ENCODE measurements around the gene C5orf34. TPM values are rescaled to one million over a fixed set of nuclear protein-coding genes. Genes with fewer than 3 reads are reported as not detected.
"Not testable (repeated sequence)": the region's sequence is repeated elsewhere in the genome, so short reads cannot be mapped to it uniquely, and the experiment has no call there.

The C5orf34 gene
- total RNA-seq, 1 donor from 2014 or later = 6.8 TPM

DNA sequence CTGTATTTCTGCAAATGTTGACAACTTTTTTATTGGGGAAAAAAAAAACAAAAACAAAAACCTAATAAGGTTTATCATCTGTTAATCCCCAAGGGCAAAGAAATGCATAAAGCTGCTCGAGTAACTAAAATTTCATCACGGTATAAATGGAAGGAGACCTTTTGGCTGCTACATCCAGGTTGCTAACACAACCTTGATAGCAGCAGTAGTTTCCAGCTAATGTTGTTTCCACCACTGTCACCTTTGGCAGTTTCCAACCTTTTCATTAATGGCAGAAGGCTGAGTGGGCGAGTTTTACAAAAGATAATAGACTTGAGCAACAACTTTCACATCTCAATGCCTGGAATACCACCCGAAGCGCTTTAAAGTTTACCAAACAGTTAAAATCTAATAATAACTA, 33.4 kb upstream of the C5orf34 start:
- H3K4me1 Mint-ChIP-seq = peaks cover 10% of the 10 kb centered on the region
- no peak overlapping the region for H3K4me3 Mint-ChIP-seq
- H3K27me3 Mint-ChIP-seq = no peaks in the 10 kb centered on the region
- H3K9me3 Mint-ChIP-seq = no peaks in the 10 kb centered on the region
- no peak overlapping the region for H3K27ac Mint-ChIP-seq
- H3K36me3 Mint-ChIP-seq (ENCODE audit: low read depth) = peaks cover 43% of the 10 kb centered on the region
- no peak for DNase-seq
- intact Hi-C loops (cut with micrococcal nuclease) = no loop called here

DNA sequence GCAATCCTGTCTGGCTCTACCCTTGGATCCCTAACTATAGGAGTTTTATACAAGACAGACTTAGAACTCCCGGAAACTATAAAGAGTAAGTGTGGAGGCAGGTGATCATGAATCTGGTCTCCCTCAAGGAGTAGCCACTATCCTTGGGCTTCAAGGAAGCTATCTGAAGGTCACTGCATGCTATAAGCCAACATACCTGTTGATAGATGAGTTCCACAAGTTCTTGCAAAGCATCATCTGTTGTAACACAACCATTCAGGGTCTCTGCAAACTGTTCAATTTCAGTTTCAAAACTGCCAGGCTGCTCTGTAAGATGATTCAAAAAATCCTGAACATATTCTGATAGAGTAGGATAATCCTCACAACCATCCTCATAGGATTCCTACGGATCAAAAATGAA, 32.6 kb upstream of the C5orf34 start:
- no peak overlapping the region for H3K4me3 Mint-ChIP-seq

DNA sequence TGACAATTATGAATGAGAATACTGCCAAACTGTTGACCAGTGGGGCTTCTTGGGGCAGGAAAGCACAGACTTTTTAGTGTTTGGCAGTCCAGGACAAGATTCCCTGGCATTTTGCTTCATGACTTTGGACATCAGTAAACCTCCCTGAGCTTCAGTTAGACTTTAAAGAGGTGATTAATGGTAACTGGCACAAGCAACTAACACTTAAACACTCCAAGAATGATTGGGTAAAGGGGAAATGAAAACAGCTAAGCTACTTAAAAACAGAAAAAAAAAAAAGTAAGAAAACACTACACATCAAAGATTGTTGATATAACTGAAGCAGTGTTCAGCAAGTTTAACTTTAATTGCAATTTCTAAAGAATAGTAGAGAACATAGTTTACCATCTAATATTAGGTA, 28.5 kb upstream of the C5orf34 start:
- H3K4me1 Mint-ChIP-seq = peaks cover 9% of the 10 kb centered on the region
- no peaks in the 10 kb centered on the region for H3K9me3 Mint-ChIP-seq
- H3K4me3 Mint-ChIP-seq = no peak overlapping the region
- DNase-seq = no peak
- intact Hi-C loops (cut with micrococcal nuclease) = no loop called here
- H3K27ac Mint-ChIP-seq = no peak overlapping the region
- no peaks in the 10 kb centered on the region for H3K27me3 Mint-ChIP-seq
- peaks cover 46% of the 10 kb centered on the region for H3K36me3 Mint-ChIP-seq (ENCODE audit: low read depth)

More for the DNA sequence above, 32.6 kb upstream of the C5orf34 start:
- H3K9me3 Mint-ChIP-seq = no peaks in the 10 kb centered on the region
- H3K4me1 Mint-ChIP-seq = peaks cover 10% of the 10 kb centered on the region
- no peaks in the 10 kb centered on the region for H3K27me3 Mint-ChIP-seq
- no peak overlapping the region for H3K27ac Mint-ChIP-seq
- intact Hi-C loops (cut with micrococcal nuclease) = no loop called here
- no peak for DNase-seq
- H3K36me3 Mint-ChIP-seq (ENCODE audit: low read depth) = peaks cover 47% of the 10 kb centered on the region

DNA sequence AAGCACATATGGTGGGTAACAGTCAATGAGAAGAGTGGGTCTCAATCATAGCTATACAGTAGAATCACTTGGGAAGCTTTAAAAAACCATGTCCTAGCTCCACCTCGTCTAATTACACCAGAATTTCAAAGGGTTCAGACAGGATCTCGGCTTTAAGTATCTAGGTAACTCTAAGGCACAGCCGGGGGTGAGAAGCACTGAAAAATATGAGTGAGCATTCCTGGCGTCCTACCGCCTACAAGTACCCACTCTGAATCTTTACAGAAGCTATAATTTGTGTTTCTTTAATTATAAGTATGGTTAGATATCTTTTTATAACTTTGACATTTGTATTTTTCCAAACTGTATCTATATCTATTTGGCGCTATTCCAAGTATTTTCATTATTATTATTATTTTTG, 25.8 kb upstream of the C5orf34 start:
- H3K27ac Mint-ChIP-seq = no peak overlapping the region
- H3K4me1 Mint-ChIP-seq = peaks cover 8% of the 10 kb centered on the region
- intact Hi-C loops (cut with micrococcal nuclease) = no loop called here
- H3K4me3 Mint-ChIP-seq = no peak overlapping the region
- H3K9me3 Mint-ChIP-seq = no peaks in the 10 kb centered on the region
- H3K27me3 Mint-ChIP-seq = no peaks in the 10 kb centered on the region
- H3K36me3 Mint-ChIP-seq (ENCODE audit: low read depth) = peaks cover 42% of the 10 kb centered on the region
- no peak for DNase-seq

DNA sequence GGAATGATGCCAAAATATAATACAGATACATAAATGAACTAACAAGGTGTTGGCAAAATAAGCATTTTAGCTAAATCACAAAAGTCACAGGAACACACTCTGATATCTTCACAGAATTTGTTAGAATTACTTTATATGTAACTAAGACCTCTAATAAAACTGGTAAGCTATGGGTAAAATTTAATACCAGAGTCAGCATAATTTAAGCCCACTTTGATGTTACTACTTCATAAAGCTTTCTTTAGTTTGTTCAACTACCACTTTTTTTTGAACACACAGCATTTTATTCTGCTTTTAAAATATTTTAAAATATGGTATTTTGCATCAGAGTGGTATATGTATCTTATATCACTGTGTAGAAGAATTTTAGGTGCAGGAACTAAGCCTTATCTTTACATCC, 22.0 kb upstream of the C5orf34 start:
- H3K27ac Mint-ChIP-seq = no peak overlapping the region
- H3K9me3 Mint-ChIP-seq = no peaks in the 10 kb centered on the region
- no peak overlapping the region for H3K4me3 Mint-ChIP-seq
- intact Hi-C loops (cut with micrococcal nuclease) = no loop called here
- H3K4me1 Mint-ChIP-seq = peaks cover 10% of the 10 kb centered on the region
- H3K27me3 Mint-ChIP-seq = no peaks in the 10 kb centered on the region
- no peak for DNase-seq
- H3K36me3 Mint-ChIP-seq (ENCODE audit: low read depth) = peaks cover 54% of the 10 kb centered on the region

- intact Hi-C loops (cut with micrococcal nuclease) = no loop called here
- no peaks in the 10 kb centered on the region for H3K27me3 Mint-ChIP-seq
- no peaks in the 10 kb centered on the region for H3K9me3 Mint-ChIP-seq
- no peak for DNase-seq
- no peak overlapping the region for H3K4me3 Mint-ChIP-seq
- H3K36me3 Mint-ChIP-seq (ENCODE audit: low read depth) = peaks cover 62% of the 10 kb centered on the region
- H3K27ac Mint-ChIP-seq = no peak overlapping the region
- H3K4me1 Mint-ChIP-seq = peaks cover 8% of the 10 kb centered on the region
These were observed 18.7 kb upstream of the C5orf34 start for GRCh38 chr5:43533646-43534045.

- Mint-ChIP-seq H3K36me3 (ENCODE audit: low read depth) (peaks cover 61% of the 10 kb centered on the region), H3K27ac (no peak overlapping the region), H3K4me1 (peaks cover 10% of the 10 kb centered on the region), H3K27me3 (no peaks in the 10 kb centered on the region), H3K4me3 (no peak overlapping the region), H3K9me3 (no peaks in the 10 kb centered on the region)
- no peak for DNase-seq
- intact Hi-C loops (cut with micrococcal nuclease) = no loop called here
These were observed 15.7 kb upstream of the C5orf34 start for GRCh38 chr5:43530648-43531047.

DNA sequence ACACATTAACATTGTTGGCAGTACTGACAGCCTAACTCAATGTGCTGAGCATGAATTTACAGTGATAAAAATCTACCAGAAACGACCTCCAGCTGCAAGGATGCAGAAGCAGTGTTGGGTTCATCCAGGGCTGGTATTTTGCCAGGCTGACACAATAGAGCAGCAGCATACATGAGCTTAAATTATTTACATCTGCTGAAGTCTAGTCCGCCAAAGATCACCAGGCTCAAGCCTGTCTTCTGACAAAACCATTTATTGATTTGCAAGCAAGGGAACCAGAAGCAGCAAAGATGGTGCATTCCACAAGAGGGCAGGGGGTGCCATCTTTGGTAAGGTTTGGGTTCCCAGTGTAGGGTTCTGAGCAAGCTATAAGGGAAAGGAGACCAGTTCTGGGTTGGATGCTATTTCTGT, 8.7 kb upstream of the C5orf34 start:
- DNase-seq = no peak
- peaks cover 32% of the 10 kb centered on the region for H3K36me3 Mint-ChIP-seq (ENCODE audit: low read depth)
- H3K27ac Mint-ChIP-seq = no peak overlapping the region
- intact Hi-C loops (cut with micrococcal nuclease) = no loop called here
- H3K4me3 Mint-ChIP-seq = no peak overlapping the region
- H3K27me3 Mint-ChIP-seq = no peaks in the 10 kb centered on the region
- no peaks in the 10 kb centered on the region for H3K9me3 Mint-ChIP-seq
- H3K4me1 Mint-ChIP-seq = peaks cover 2% of the 10 kb centered on the region

DNA sequence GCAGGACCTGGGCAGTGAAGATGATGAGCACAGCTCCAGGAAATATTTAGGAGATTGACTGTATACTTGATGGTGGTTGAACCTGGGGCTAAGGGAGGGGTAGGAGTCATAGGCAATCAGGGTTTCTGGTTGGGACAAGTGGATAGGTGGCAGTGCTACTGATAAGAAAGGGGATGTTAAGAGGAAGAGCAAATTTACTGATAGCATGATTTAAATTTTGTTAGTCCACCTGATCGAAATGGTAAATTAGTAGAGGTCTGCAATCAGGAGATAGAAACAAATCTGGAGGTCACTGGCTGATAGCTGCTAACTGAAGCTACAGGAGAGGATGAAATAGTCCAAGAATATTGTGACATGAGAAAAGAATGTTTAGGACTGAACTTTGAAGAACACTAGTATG, 5.7 kb upstream of the C5orf34 start:
- peaks cover 17% of the 10 kb centered on the region for H3K36me3 Mint-ChIP-seq (ENCODE audit: low read depth)
- no peak overlapping the region for H3K27ac Mint-ChIP-seq
- H3K4me1 Mint-ChIP-seq = peaks cover 2% of the 10 kb centered on the region
- no peaks in the 10 kb centered on the region for H3K9me3 Mint-ChIP-seq
- no peak for DNase-seq
- intact Hi-C loops (cut with micrococcal nuclease) = no loop called here
- no peaks in the 10 kb centered on the region for H3K27me3 Mint-ChIP-seq
- no peak overlapping the region for H3K4me3 Mint-ChIP-seq

DNA sequence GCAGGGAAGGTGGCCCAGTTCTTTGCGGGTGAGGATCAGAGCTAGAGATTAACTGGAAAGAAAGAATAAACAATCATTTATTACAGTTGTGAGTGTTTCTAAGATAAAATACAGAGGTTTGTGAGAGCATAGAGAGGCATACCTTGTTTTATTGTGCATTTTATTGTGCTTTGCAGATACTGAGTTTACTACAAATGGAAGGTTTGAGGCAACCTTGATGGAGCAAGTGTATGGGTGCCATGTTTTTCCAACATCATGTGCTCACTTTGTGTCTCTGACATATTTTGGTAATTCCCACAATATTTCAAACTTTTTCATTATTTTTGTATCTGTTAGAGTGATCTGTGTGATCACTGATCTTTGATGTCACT, 715 bp upstream of the C5orf34 start:
- Mint-ChIP-seq H3K9me3 (peaks cover 5% of the 10 kb centered on the region), H3K4me1 (peaks cover 23% of the 10 kb centered on the region), H3K4me3 (peak overlapping the region; percentile 95), H3K27ac (peak overlapping the region; percentile 96), H3K36me3 (ENCODE audit: low read depth) (peaks cover 11% of the 10 kb centered on the region), H3K27me3 (no peaks in the 10 kb centered on the region)
- intact Hi-C loops (cut with micrococcal nuclease) = loop anchor here (1.0 to 10.0 kb wide), 6 partner anchors 31 to 394 kb away; partner anchors contain the start of genes HMGCS1 and NNT
- no peak for DNase-seq

DNA sequence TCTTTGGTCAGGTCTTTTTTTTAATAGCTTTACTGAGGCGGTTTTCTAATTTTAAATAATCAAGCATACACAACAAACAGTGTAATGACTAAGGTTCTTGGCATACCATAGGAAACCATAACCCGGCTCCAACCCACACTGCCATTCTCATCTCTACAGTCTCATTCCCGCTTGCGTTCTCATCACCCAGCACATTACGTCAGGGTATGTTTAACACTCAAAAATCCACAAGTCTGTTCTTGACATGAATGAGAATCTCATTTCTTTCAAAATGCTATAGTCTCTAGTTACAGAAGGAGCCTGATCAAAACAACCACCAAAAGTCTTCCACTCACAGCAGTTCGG, 505 bp downstream of the C5orf34 start:
- H3K4me1 Mint-ChIP-seq = peaks cover 23% of the 10 kb centered on the region
- DNase-seq = no peak
- no peaks in the 10 kb centered on the region for H3K27me3 Mint-ChIP-seq
- intact Hi-C loops (cut with micrococcal nuclease) = loop anchor here (10.0 kb wide), 2 partner anchors 120 to 200 kb away; partner anchors contain the start of gene HMGCS1
- H3K4me3 Mint-ChIP-seq = peak overlapping the region; percentile 95
- peaks cover 14% of the 10 kb centered on the region for H3K36me3 Mint-ChIP-seq (ENCODE audit: low read depth)
- peak overlapping the region; percentile 96 for H3K27ac Mint-ChIP-seq
- H3K9me3 Mint-ChIP-seq = peaks cover 5% of the 10 kb centered on the region

DNA sequence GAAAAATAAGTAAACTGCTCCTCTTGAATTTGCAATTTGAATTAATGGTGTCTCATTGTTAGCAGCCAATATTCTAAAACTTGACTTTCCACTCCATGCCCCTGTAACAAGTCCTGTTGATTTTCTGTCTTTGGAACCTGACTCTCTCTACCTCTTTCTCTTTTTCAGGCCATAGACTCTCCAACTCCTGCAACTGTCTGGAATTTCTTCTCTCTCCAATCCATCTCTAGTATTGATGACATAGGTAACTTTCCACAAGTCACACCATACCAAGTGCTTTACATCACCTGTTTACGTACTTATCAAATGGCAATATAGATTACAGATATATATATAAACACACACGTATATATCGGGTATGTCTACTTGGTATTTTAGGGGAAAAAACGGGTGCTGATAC, 923 bp downstream of the C5orf34 start:
- H3K4me3 Mint-ChIP-seq = peak overlapping the region; percentile 95
- no peaks in the 10 kb centered on the region for H3K27me3 Mint-ChIP-seq
- H3K9me3 Mint-ChIP-seq = peaks cover 5% of the 10 kb centered on the region
- H3K36me3 Mint-ChIP-seq (ENCODE audit: low read depth) = peaks cover 14% of the 10 kb centered on the region
- intact Hi-C loops (cut with micrococcal nuclease) = loop anchor here (10.0 kb wide), 2 partner anchors 119 to 199 kb away; partner anchors contain the start of gene HMGCS1
- no peak for DNase-seq
- H3K27ac Mint-ChIP-seq = peak overlapping the region; percentile 96
- H3K4me1 Mint-ChIP-seq = peaks cover 23% of the 10 kb centered on the region

GRCh38 chr5:43511062-43511461, 3.9 kb downstream of the C5orf34 start:
- not testable (repeated sequence) for DNase-seq, H3K4me3 Mint-ChIP-seq, H3K9me3 Mint-ChIP-seq, H3K27ac Mint-ChIP-seq, H3K27me3 Mint-ChIP-seq
- Mint-ChIP-seq H3K36me3 (ENCODE audit: low read depth) (peaks cover 22% of the 10 kb centered on the region), H3K4me1 (peaks cover 21% of the 10 kb centered on the region)
- intact Hi-C loops (cut with micrococcal nuclease) = loop anchor here (10.0 kb wide), 2 partner anchors 116 to 196 kb away; partner anchors contain the start of gene HMGCS1

- no peak overlapping the region for H3K4me3 Mint-ChIP-seq
- intact Hi-C loops (cut with micrococcal nuclease) = no loop called here
- no peaks in the 10 kb centered on the region for H3K9me3 Mint-ChIP-seq
- H3K36me3 Mint-ChIP-seq (ENCODE audit: low read depth) = peaks cover 18% of the 10 kb centered on the region
- no peak overlapping the region for H3K27ac Mint-ChIP-seq
- peaks cover 2% of the 10 kb centered on the region for H3K4me1 Mint-ChIP-seq
- H3K27me3 Mint-ChIP-seq = no peaks in the 10 kb centered on the region
- DNase-seq = no peak
These were observed 16.4 kb downstream of the C5orf34 start for GRCh38 chr5:43498581-43498980.

DNA sequence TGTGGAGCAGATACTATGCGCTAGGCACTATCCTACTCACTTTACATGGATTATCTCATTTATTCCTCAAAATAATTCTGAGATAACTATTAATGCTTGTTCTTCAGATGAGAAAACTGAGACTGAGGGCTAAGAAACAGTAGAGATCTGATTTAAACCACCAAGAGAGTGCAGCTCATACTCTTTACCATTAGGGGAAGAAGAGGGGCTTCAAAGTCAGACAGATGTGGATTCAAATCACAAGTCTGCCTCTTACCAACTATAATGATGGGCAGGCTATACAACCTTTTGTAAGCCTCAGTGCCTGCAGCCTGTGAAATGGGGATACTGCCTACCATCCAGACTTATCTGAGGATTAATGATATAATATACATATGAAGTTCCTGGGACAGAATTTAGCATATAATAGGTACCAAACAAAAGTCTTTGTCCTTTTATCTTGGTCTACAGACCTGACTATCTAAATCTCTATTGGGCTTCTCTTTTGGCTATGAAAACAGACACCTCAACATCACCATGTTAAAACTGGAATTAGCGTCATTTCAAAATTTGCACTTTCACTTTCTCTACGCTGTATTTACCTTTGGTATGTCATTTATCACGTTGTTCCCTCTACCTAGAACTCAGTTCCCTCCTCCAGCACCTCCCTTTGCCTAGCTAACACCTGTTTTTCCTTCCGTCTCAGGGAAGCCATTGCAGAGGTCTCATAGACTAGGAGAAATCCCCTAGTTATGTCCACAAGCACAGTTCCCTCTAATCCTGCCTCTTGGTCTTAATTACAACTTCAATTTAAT, 17.4 kb downstream of the C5orf34 start:
- Mint-ChIP-seq H3K36me3 (ENCODE audit: low read depth) (peaks cover 12% of the 10 kb centered on the region), H3K4me1 (peaks cover 2% of the 10 kb centered on the region), H3K27me3 (no peaks in the 10 kb centered on the region), H3K27ac (no peak overlapping the region), H3K4me3 (no peak overlapping the region), H3K9me3 (no peaks in the 10 kb centered on the region)
- DNase-seq = no peak
- intact Hi-C loops (cut with micrococcal nuclease) = no loop called here

Measured in activated CD4-positive, alpha-beta T cell treated with anti-CD3 and anti-CD28 coated beads, Interleukin-2, amount 10 ng/mL, durations not matched to agents 24 days and 14 days (primary cell).